ENCODE measurements around the gene DNHD1.

The DNHD1 gene

DNA sequence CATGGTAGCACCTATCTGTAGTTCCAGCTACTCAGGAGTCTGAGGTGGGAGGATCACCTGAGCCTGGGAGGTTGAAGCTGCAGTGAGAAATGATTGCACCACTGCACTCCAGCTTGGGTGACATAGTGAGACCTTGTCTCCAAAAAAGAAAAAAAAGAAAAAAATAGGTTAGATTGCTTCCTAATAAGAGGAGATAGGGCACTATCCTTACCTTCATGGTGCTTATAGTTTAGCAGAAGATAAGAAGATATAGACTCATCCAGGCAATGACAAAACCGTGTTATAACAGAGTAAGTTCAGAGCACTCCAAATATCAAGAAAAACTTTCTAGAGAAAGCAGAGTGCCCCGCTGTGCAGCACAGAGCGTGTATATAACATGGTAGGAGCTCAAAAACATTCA lies 64.2 kb downstream of the DNHD1 start:
- TF ChIP-seq, protein P1, sequence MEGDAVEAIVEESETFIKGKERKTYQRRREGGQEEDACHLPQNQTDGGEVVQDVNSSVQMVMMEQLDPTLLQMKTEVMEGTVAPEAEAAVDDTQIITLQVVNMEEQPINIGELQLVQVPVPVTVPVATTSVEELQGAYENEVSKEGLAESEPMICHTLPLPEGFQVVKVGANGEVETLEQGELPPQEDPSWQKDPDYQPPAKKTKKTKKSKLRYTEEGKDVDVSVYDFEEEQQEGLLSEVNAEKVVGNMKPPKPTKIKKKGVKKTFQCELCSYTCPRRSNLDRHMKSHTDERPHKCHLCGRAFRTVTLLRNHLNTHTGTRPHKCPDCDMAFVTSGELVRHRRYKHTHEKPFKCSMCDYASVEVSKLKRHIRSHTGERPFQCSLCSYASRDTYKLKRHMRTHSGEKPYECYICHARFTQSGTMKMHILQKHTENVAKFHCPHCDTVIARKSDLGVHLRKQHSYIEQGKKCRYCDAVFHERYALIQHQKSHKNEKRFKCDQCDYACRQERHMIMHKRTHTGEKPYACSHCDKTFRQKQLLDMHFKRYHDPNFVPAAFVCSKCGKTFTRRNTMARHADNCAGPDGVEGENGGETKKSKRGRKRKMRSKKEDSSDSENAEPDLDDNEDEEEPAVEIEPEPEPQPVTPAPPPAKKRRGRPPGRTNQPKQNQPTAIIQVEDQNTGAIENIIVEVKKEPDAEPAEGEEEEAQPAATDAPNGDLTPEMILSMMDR (IDR thresholded peaks at IDR 0.05): no peak
- no peak overlapping the region for H3K27ac ChIP-seq
- DNase-seq (ENCODE audit: low spot score): no peak

DNA sequence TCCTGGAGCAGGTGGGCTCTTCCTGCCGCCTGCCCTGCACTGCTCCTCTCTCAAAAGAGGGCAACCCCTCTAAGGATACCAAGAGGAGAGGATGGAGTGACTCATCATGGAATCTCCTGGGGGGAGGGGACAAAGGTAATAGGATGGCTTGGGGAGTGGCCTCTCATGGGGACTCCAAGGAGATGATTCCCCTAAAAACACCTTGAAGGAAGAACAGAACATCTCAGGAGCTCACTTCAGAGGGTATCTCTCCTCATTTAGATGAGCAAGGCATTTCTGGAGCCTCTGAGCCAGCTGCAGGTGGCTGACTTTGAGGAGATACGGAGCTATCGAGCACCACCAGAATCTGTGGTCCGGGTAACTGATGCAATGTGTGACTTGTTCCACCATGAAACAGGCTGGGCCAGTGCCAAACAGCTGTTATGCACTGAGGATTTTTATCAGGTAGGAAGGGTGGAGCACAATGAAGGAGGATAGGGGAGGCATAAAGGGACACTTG lies 66.1 kb downstream of the DNHD1 start:
- DNase-seq (ENCODE audit: low spot score): no peak
- Histone ChIP-seq H3K27ac (no peak overlapping the region), H3K4me3 (no peak overlapping the region)
- TF ChIP-seq, protein P1 (IDR thresholded peaks at IDR 0.05): no peak

More for the DNA sequence above, 64.2 kb downstream of the DNHD1 start:
- no peak overlapping the region for H3K4me3 ChIP-seq

GRCh38 chr11:6563667-6564066 lies 66.6 kb downstream of the DNHD1 start:
- TF ChIP-seq, protein P1 (IDR thresholded peaks at IDR 0.05): no peak
- Histone ChIP-seq H3K27ac (no peak overlapping the region), H3K4me3 (no peak overlapping the region)
- DNase-seq (ENCODE audit: low spot score): no peak

DNA sequence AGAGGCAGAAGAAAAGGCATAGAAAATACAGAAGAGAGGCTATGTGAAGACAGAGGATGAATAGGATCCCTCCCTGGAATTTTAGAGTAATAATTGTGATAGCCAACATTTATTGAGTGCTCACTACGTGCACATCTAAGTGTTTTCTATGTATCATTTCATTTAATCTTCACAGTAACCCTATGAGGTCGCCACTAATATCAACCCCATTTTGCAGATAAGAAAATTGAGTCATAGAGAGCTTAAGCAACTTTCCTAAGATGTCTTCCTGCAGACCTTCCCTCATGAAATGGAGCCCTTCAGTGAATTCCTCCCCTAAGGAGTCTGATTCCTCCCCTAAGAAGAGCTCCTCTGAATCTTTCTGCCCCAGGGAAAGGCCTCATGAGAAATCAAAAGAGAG lies 68.2 kb downstream of the DNHD1 start:
- H3K27ac ChIP-seq: no peak overlapping the region
- TF ChIP-seq, protein P1 (IDR thresholded peaks at IDR 0.05): no peak
- H3K4me3 ChIP-seq: no peak overlapping the region
- no peak for DNase-seq (ENCODE audit: low spot score)

GRCh38 chr11:6565988-6566703 lies 69.1 kb downstream of the DNHD1 start:
- TF ChIP-seq, protein P1 (IDR thresholded peaks at IDR 0.05): no peak
- DNase-seq (ENCODE audit: low spot score): no peak
- Histone ChIP-seq H3K4me3 (no peak overlapping the region), H3K27ac (no peak overlapping the region)

DNA sequence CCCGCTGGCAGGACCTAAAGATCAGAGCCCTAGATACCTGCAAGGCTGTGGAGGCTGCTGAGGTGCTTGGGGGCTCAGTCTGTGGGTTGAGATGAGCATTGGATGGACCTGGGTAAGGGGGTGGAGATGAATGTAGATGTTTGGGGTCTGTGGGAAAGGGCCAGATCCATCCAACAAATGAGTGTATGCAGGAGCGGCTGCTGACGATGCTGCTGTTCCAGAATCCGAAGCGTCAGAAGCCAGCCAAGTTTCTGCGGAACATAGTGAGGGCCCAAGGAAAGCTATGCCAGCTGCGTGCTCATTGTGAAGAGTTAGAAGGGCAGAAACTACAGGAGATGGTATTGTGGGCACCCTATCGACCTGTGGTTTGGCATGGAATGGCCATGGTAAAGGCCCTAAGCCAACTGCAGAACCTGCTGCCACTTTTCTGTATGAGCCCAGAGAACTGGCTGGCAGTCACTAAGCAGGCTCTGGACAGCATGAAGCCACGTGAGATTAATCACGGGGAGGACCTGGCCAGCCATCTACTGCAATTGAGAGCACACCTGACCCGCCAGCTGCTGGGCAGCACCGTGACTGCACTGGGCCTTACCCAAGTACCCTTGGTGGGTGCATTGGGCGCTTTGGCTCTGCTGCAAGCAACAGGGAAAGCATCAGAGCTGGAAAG lies 69.8 kb downstream of the DNHD1 start:
- TF ChIP-seq, protein P1 (IDR thresholded peaks at IDR 0.05): no peak
- Histone ChIP-seq H3K27ac (no peak overlapping the region), H3K4me3 (no peak overlapping the region)
- no peak for DNase-seq (ENCODE audit: low spot score)

- no peak for DNase-seq (ENCODE audit: low spot score)
- H3K27ac ChIP-seq: no peak overlapping the region
- TF ChIP-seq, protein P1 (IDR thresholded peaks at IDR 0.05): no peak
Observed at GRCh38 chr11:6567371-6567745, 70.3 kb downstream of the DNHD1 start.

More at GRCh38 chr11:6567371-6567745, 70.3 kb downstream of the DNHD1 start:
- no peak overlapping the region for H3K4me3 ChIP-seq

Measured in coronary artery (tissue), 2 donors.